Gastrocnemius medialis (tissue), 4 donors: ENCODE measurements around the gene ACOT7.

ENCODE experiments used
- CTCF ChIP-seq, 5 experiments: fragments of 450-650 bp in 3 of 5; fragments of 200-600 bp in 2 of 5; sonication (generic) in 2 of 5; IDR thresholded peaks in 4 of 5; conservative IDR thresholded peaks in 1 of 5; 1 replicate in 4 of 5; 2 replicates in 1 of 5; pipeline ENCODE4 v1.5.1; 2016 to 2019; ENCODE audit warnings: antibody characterized with exemption in 5 of 5, mild to moderate bottlenecking in 3 of 5, moderate library complexity in 3 of 5
- POLR2A ChIP-seq, 2 donors: fragments of 450-650 bp; IDR thresholded peaks; one replicate each; pipeline ENCODE4 v1.6.1; 2017; ENCODE audit warnings: antibody characterized with exemption in 2 of 2, mild to moderate bottlenecking in 2 of 2, moderate library complexity in 2 of 2

- TF ChIP-seq CTCF (IDR thresholded peaks at IDR 0.05 in 4 of 5, conservative IDR thresholded peaks at IDR 0.05 in 1 of 5), result no peak
- no peak for TF ChIP-seq POLR2A (IDR thresholded peaks at IDR 0.05)
These were observed 22.7 kb upstream of the ACOT7 start for GRCh38 chr1:6416295-6416656.
